Mucosa of descending colon (tissue), 3 donors: Measurements from ENCODE around the gene DAP. TPM values are rescaled to one million over a fixed set of nuclear protein-coding genes. Genes with fewer than 3 reads are reported as not detected.

ENCODE experiments used
- ATAC-seq: fragments of 200-7000 bp; cut with Tn5 transposase; one replicate; pipeline ENCODE4 v1.9.1; 2020; ENCODE audit warnings: mild to moderate bottlenecking, moderate library complexity
- DNase-seq, 3 donors: peaks; one replicate each; pipeline ENCODE4 v3.0.0-alpha.2; 2020
- H3K36me3 ChIP-seq: fragments of 200-600 bp; one replicate; pipeline ENCODE4 v1.8.0; 2021; ENCODE audit warnings: low read depth, mild to moderate bottlenecking
- H3K4me1 ChIP-seq: fragments of 200-600 bp; one replicate; pipeline ENCODE4 v1.8.0; 2021; ENCODE audit warnings: low read depth, mild to moderate bottlenecking
- H3K4me3 ChIP-seq: fragments of 200-600 bp; one replicate; pipeline ENCODE4 v1.8.0; 2021; ENCODE audit warnings: mild to moderate bottlenecking
- H3K9me3 ChIP-seq: fragments of 200-600 bp; one replicate; pipeline ENCODE4 v1.8.0; 2021; ENCODE audit warnings: mild to moderate bottlenecking
- CTCF ChIP-seq: fragments of 200-600 bp; IDR thresholded peaks from one replicate; pipeline ENCODE4 v1.8.0; 2022; ENCODE audit warnings: antibody characterized with exemption, mild to moderate bottlenecking
- intact Hi-C, 2 donors: fragments of 100-400 bp; cut with DNase I in 1 of 2; cut with micrococcal nuclease in 1 of 2; formaldehyde crosslinking; loops; one replicate each; pipeline versions ENCODE4 v1.11.0 to v1.11.1; 2022; cut with DNase I, micrococcal nuclease
- total RNA-seq, 3 donors: library from RNA; stranded (reverse); fragmentation: NEBNext Ultra II Directional in 2 of 3; extraction: Animal tissue kit (Norgen Biotek cat#: 25700) in 2 of 3; gene quantifications; one replicate each; pipeline versions ENCODE4 v1.2.1 to v1.2.4, GENCODE V29; 2021 to 2023
- donor health status: DM: no; HTN: no; CAD: no; lungs with moderate emphysema.
- donor health status: DM: no; HTN: no; CAD: no.
- donor health status: DM: no; HTN: yes; CAD: no.

DAP gene
- total RNA-seq, 3 donors from 2014 or later: 63.7 to 125 (median 109) TPM

- no peak for TF ChIP-seq CTCF
- Histone ChIP-seq H3K4me3 (no peak overlapping the region), H3K9me3 (peaks cover under 1% of the 10 kb centered on the region), H3K4me1 (peaks cover 4% of the 10 kb centered on the region), H3K36me3 (no peaks in the 10 kb centered on the region)
- peak; percentile 49 for ATAC-seq
- no peak for DNase-seq
- intact Hi-C loops: no loop called here
Measured at GRCh38 chr5:10735569-10736276, 25.3 kb downstream of the DAP start.

DNA sequence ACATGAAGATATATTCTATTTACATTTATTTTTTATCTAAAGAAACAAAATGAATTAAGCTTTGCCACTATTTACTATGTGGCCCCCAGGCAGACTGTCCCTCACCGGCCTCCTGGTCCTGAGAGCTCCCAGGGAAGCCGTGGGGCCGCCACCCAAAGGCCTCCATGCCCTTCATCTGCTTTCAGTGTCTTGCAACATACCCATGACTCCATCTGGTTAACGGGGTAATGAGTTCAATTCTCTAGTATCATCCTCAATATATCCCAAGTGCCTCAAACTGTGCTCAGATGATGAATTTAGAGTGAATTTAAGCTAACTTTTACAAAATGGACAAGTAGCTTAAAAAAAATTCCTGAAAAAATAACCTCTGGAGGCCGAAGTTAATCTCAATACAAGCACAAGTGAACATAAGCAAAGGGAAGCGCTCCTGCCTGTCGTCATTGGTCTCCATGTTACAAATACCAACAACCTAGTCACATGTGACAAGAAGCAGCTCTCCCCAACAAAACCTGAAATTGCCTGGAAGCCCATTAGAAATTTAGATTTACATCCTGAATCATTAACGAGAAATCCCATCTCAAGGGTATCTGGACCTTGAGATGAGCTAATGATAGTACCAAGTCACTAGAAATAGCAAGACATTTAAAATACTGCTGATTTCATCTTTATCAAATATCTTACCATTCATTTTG is 26.1 kb downstream of the DAP start:
- TF ChIP-seq CTCF: no peak
- no peak for DNase-seq
- intact Hi-C loops: no loop called here
- Histone ChIP-seq H3K36me3 (no peaks in the 10 kb centered on the region), H3K4me3 (no peak overlapping the region), H3K9me3 (no peaks in the 10 kb centered on the region), H3K4me1 (peaks cover 4% of the 10 kb centered on the region)
- ATAC-seq: no peak

DNA sequence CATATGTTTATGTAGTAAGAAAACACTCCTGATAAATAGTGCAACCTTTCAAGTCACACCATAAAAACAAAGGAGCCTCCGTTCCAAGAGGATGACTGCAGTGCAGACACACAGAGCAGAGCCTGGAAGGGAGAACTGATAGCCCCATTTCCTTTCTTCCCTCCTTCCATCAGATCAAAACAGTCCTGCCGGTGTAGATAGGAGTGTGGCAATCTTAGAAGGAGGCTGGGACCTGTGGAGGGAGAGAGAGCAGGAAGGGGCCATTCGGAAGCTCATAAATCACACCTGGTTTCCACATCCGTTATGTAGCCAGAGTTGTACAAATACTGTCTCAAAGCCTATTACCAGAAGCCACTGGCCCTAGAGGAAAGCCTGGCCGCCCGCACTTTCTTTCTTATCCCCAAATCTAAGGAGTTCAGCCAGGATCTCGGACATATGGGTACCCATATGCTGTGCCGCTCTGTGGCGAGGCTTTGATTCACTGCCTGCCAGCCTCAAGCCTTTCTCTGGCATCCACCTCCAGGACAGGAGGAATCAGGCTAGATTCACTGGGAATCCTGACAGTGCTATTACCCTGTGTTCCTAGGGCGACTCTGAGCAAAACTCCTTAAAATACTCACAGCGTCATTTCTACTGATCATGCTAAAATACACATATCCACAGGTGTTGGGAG is 26.9 kb downstream of the DAP start:
- DNase-seq (no peak), ATAC-seq (no peak)
- no peaks in the 10 kb centered on the region for H3K9me3 ChIP-seq
- no peak overlapping the region for H3K4me3 ChIP-seq
- intact Hi-C loops: no loop called here
- H3K4me1 ChIP-seq: peaks cover 4% of the 10 kb centered on the region
- no peaks in the 10 kb centered on the region for H3K36me3 ChIP-seq
- TF ChIP-seq CTCF: no peak

DNA sequence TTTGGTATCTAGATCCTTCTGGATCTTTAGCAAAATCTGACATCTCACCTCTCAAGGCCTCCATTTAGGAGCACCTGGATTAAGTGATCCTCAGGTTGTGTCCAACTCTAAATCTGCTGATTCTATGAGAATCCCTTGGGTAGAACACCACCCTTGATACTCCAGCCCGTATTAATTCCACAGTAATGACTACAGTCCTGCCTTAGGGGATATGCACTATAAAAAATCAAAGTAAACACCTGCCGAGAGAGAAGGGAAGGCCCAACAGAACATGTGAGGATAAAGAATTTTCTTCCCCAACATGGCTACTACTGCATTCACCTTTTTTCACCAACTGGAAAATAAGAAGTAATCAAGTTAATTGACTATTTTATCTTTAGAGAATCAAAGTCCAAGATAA is 27.6 kb downstream of the DAP start:
- no peak for DNase-seq
- Histone ChIP-seq H3K36me3 (no peaks in the 10 kb centered on the region), H3K4me3 (no peak overlapping the region), H3K9me3 (no peaks in the 10 kb centered on the region), H3K4me1 (peaks cover 4% of the 10 kb centered on the region)
- intact Hi-C loops: no loop called here
- TF ChIP-seq CTCF: no peak
- ATAC-seq: no peak

- intact Hi-C loops: no loop called here
- no peaks in the 10 kb centered on the region for H3K4me1 ChIP-seq
- no peak for ATAC-seq
- H3K9me3 ChIP-seq: no peaks in the 10 kb centered on the region
- TF ChIP-seq CTCF: no peak
- DNase-seq: no peak
- H3K36me3 ChIP-seq: no peaks in the 10 kb centered on the region
- no peak overlapping the region for H3K4me3 ChIP-seq
Measured at GRCh38 chr5:10731913-10732312, 29.1 kb downstream of the DAP start.
